Fibroblast of gingiva (primary cell): ENCODE results near the gene PRKG1.
"Not testable (repeated sequence)": the region's sequence is repeated elsewhere in the genome, so short reads cannot be mapped to it uniquely, and the experiment has no call there.

Experiments
- DNase-seq: peaks from one replicate; pipeline ENCODE4 v3.0.0-alpha.2; 2011; ENCODE audit warnings: low read depth

Gene PRKG1

GRCh38 chr10:51377932-51378599, 303.8 kb downstream of the PRKG1 start:
- no peak for DNase-seq

GRCh38 chr10:51382181-51382580, 307.9 kb downstream of the PRKG1 start:
- no peak for DNase-seq

GRCh38 chr10:51384971-51385370, 310.7 kb downstream of the PRKG1 start:
- peak; percentile 14 for DNase-seq

GRCh38 chr10:51386248-51386885, 312.1 kb downstream of the PRKG1 start:
- peak; percentile 8 for DNase-seq

GRCh38 chr10:51389415-51390321, 315.4 kb downstream of the PRKG1 start:
- DNase-seq: peak; percentile 99

- DNase-seq: not testable (repeated sequence)
These were observed 318.7 kb downstream of the PRKG1 start for GRCh38 chr10:51393006-51393405.

GRCh38 chr10:51394039-51394438, 319.8 kb downstream of the PRKG1 start:
- no peak for DNase-seq

GRCh38 chr10:51397244-51397643, 323.0 kb downstream of the PRKG1 start:
- DNase-seq: no peak

GRCh38 chr10:51397695-51398094, 323.4 kb downstream of the PRKG1 start:
- peak; percentile 46 for DNase-seq

GRCh38 chr10:51399840-51400239, 325.6 kb downstream of the PRKG1 start:
- no peak for DNase-seq

GRCh38 chr10:51400392-51401096, 326.3 kb downstream of the PRKG1 start:
- DNase-seq: no peak

- DNase-seq: no peak
These were observed 329.2 kb downstream of the PRKG1 start for GRCh38 chr10:51403521-51403920.

GRCh38 chr10:51405580-51406351, 331.5 kb downstream of the PRKG1 start:
- DNase-seq: peak; percentile 15

- no peak for DNase-seq
These were observed 332.3 kb downstream of the PRKG1 start for GRCh38 chr10:51406581-51406980.

- DNase-seq: no peak
These were observed 342.2 kb downstream of the PRKG1 start for GRCh38 chr10:51416494-51416893.

GRCh38 chr10:51419196-51420093, 345.2 kb downstream of the PRKG1 start:
- DNase-seq: no peak

GRCh38 chr10:51421853-51422252, 347.6 kb downstream of the PRKG1 start:
- no peak for DNase-seq

GRCh38 chr10:51422311-51423120, 348.2 kb downstream of the PRKG1 start:
- DNase-seq: peak; percentile 63

GRCh38 chr10:51423121-51423452, 348.8 kb downstream of the PRKG1 start:
- DNase-seq: no peak

- peak; percentile 59 for DNase-seq
These were observed 351.1 kb downstream of the PRKG1 start for GRCh38 chr10:51425431-51425830.
